NCI-H1105 (cell line): Measurements from ENCODE around the gene SEPTIN3.

Source experiments
- DNase-seq: peaks from one replicate; lab custom pipeline; 2025; lab: John Stamatoyannopoulos, UW

SEPTIN3 gene

GRCh38 chr22:41975299-41976069 is 6.2 kb downstream of the SEPTIN3 start:
- DNase-seq = no peak

GRCh38 chr22:41976070-41976901 is 7.0 kb downstream of the SEPTIN3 start:
- peak; percentile 50 for DNase-seq

GRCh38 chr22:41976961-41977566 is 7.8 kb downstream of the SEPTIN3 start:
- DNase-seq = peak; percentile 63

- DNase-seq = no peak
These were observed 9.5 kb downstream of the SEPTIN3 start for GRCh38 chr22:41978732-41979131.

GRCh38 chr22:41979423-41980250 is 10.4 kb downstream of the SEPTIN3 start:
- DNase-seq = no peak

DNA sequence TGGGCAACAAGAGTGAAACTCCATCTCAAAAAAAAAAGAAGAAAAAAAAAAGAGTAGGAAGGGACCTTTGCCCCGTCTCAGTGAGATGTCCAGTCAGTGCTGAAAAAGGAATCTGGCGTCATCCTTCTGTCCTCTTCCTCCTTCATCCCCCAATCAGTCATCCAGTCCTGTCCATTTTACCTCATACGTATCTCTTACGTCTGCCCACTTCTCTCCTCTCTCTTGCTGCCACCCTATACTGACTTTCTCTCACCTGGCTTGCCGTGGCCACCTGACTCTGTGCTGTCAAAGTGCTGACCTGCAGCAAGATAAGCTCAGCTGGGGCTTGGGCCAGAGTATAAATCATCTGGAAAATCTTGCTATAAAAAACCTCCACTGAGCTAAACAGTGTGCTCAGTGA is 13.6 kb downstream of the SEPTIN3 start:
- no peak for DNase-seq

DNA sequence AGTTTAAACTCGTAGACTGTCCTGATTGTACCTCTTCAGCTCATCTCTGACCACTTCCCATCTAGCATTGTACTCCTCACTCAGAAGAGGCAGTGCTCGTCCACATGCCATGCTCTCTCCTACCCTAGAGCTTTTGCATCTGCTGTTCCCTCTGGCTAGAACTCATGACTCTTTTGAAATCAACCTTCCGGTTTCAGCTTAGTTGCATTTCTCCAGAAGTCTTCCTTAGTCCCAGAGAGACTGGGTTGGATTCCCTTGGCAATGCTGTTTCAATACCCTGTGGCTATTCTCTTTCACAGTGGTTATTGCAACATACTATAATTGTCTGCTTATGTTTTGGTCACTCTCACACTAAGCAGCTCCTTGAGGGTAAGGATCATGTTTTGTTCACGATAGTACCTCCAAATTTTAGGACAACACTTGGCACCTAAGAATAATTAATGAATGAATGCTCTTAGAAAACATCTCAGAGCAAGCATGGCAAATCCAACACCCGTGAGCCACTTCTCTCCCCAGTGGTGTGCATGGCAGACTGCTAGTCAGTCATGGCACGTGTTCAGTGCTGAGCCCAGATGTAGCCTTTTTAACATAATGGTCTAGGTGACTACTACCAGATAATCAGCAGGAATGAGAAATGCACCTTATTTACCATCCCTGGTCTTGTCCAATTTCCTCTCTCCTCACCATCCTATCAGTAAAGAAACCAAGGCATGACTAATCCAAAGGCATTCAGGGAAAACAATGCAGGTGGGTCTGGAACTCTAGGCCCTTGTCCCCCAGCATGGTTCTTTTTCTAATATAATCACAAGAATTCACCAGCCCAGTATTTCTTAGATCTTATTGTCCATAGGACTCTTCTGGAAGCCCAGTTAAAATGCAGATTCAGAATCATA is 14.5 kb downstream of the SEPTIN3 start:
- DNase-seq = no peak

DNA sequence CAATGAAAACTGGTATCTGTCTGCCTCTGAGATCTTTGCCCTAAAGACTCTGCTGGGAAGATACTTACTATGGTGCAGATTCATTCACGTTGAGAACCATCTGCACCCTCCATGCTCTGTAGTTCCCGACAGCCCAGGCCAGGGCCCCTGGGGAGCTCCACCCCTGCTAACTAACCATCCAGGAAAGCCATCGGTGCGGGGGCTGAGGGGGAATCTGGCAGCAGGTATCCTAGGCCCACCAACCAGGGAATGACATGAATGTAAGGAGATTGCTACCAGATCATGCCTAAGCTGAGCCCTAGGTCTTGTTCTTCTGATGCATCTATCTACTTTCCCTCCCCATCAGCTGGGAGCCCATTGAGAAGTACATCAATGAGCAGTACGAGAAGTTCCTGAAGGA is 18.0 kb downstream of the SEPTIN3 start:
- DNase-seq = no peak

- no peak for DNase-seq
These were observed 20.0 kb downstream of the SEPTIN3 start for GRCh38 chr22:41989246-41989645.

DNA sequence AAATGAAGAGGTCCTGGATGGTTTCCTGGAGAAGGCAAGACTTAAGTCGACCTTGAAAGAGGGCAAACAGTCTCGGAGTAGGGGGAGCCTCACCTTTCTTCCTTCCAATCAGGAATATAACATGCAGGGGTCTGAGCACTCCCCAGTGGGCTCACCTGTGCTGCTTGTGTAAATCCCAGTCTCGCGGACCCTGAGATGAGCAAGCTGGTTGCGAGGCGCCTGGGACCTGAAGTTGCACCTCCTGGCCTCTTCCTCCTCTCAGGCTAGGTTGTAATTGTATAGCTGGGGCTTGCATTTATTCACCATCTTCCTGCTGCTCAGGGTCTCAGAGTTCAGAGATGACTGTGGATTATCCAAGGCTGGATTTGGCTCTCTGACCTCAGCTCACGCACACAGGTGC is 21.9 kb downstream of the SEPTIN3 start:
- DNase-seq = no peak

GRCh38 chr22:41992496-41992895 is 23.3 kb downstream of the SEPTIN3 start:
- DNase-seq = no peak

DNA sequence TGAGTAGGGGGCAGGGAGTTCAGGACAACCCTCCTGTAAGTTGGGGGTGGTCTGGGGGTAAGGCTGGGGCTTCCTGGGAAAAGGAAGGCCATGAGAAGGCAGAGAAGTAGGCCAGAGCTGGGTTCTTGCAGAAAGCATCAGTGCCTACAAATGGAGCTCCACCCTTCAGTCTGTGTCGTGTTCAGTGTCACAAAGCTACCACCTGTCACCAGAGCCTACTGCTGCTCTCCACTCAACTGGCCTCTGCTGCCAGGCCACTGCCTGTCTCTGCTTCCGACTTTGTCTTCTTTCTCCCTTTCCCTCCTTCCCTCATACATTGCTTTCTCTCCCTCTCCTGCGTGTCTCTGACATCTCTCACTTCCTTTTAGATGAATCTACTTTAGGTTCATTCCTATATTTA is 26.0 kb downstream of the SEPTIN3 start:
- no peak for DNase-seq

- DNase-seq = no peak
These were observed 27.6 kb downstream of the SEPTIN3 start for GRCh38 chr22:41996826-41997225.

- peak; percentile 2 for DNase-seq
These were observed 29.4 kb downstream of the SEPTIN3 start, which contains the start of gene WBP2NL for GRCh38 chr22:41998361-41999261. Gene WBP2NL, plus strand, starts transcription at chr22:41998788. Its CDS starts 31 bp downstream, at chr22:41998819.

- DNase-seq = no peak
These were observed 31.2 kb downstream of the SEPTIN3 start for GRCh38 chr22:42000466-42000865.

- no peak for DNase-seq
These were observed 31.9 kb downstream of the SEPTIN3 start for GRCh38 chr22:42001121-42001520.

GRCh38 chr22:42001706-42002105 is 32.5 kb downstream of the SEPTIN3 start:
- DNase-seq = no peak

DNA sequence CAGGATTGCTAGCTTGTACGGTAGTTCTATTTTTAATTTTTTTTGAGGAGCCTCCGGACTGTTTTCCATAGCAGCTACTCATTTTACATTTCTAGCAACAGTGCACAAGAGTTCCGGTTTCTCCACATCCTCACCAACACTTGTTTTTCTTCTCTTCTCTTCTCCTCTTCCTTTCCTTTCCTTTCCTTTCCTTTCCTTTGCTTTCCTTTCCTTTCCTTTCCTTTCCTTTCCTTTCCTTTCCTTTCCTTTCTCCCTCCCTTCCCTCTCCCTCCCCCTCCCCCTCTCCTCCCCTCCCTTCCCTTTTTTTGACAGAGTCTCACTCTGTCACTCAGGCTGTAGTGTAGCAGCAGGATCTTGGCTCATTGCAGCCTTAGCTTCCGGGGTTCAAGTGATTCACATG is 38.7 kb downstream of the SEPTIN3 start:
- DNase-seq = no peak

GRCh38 chr22:42010778-42011177 is 41.5 kb downstream of the SEPTIN3 start:
- DNase-seq = no peak

DNA sequence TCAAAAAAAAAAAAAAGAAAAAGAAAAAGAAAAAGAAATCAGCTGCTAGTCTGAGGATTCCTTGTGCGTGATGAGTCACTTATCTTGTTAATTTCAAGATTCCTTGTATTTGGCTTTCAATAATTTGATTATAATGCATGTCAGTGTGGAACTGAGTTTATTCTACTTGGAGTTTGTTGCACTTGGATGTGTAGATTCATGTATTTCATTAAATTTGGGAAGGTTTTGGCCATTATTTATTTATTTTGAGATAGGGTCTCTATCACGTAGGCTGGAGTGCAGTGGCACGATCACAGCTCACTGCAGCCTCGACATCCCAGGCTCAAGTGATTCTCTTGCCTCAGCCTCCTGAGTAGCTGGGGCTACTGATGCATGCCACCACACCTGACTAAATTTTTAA is 44.1 kb downstream of the SEPTIN3 start:
- DNase-seq = no peak
